Inflammatory macrophage treated with lipopolysaccharide for 1 hour (primary cell): ENCODE results near the gene AP3B1.

Experiments
- DNase-seq, 2 donors: peaks; one replicate each; pipeline ENCODE4 v3.0.0-alpha.2; 2020 to 2022

Gene AP3B1

DNA sequence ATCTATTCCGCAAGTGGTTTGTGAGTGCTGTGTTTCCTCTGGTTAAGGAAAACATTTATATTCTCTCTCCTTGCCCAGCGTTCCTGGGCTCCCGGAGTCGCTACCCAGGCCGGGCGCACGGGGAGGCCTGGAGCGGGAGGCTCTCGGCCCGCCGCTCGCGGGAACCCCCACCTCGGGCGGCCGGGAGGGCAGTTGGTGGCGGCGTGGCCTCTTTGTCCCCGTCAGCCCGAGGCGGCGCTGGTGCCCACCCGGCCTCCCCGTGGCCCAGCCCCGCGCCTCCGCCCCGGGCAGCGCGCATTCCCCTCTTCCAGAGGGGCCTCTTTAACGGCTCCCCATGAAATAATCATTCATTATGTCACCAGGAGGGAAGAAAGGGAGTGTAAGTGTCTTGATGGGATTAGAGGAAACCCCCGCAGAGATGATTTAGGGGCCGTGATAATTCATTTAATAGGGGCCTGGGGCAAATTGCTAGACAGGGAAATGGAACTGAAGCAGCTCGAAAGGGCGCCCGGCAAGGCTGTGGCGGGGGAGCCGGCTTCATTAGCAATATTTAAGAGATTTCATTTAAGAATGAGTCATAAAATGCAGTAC lies 336.5 kb downstream of the AP3B1 start:
- no peak for DNase-seq

DNA sequence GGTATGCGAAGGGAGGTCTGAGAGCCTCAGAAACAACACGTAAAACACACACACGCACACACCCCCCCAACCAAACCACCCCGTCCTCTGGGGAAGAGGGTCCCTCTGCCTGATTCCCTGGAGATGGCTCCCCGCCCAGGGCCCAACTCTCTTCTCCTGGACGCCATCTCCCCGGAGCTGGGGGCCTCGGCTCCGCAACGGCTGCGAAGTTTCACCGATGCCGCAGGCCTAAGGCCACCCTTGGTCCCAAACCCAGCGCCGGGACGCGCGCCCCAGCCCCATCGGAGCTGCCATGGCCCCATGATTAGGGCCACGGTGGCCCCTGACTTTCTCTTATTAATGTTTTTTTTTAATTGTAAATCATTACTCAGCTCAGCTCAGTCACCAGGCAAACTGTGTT lies 337.0 kb downstream of the AP3B1 start:
- DNase-seq, result no peak

DNA sequence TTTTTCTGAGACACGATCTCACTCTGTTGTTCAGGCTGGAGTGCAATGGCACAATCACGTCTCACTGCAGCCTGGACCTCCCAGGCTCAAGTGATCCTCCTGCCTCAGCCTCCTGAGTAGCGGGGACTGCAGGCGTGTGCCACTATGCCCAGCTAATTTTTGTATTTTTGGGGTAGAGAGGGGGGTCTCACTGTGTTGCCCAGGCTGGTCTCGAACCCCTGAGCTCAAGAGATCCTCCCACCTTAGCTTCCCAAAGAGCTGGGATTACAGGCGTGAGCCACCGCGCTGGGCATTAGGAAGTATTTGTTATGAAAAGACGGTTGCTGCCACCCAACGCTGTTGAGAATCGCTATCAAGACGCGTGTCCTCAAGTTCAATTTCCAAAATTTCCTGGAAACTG lies 337.4 kb downstream of the AP3B1 start:
- no peak for DNase-seq

DNA sequence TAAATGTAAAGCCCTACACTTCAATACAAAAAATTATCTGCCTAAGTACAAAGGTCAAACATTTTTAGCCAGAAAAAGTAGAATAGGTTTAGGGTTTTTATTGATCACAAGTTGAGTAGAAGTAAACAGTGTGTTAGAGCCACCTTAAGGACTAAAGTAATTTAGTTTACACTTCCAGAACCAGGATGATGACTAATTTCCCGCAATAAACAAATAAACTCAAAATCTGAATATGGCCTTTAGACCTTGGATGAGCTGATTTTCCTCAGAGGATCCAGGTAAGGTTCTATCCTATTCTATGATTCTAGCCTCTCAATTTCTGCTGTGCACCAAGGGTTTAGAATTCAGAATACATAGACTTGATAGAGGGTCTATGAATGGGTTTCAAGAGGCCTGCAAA lies 338.9 kb downstream of the AP3B1 start:
- DNase-seq, result no peak

DNA sequence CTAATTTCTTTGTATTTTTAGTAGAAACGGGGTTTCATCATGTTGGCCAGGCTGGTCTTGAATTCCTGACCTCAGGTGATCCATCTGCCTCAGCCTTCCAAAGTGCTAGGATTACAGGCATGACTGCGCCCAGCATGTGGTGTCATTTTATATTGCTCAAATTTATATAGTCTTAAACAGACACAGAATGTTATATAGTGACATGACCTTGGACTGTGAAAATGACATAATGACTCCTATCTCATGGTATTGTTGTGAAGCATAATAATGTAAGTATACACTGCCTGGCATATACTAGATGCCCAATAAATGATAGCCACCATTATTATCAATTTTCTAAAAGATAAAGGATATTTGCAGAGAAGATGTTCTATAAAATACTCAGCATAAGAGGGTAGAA lies 341.1 kb downstream of the AP3B1 start:
- DNase-seq, result no peak

DNA sequence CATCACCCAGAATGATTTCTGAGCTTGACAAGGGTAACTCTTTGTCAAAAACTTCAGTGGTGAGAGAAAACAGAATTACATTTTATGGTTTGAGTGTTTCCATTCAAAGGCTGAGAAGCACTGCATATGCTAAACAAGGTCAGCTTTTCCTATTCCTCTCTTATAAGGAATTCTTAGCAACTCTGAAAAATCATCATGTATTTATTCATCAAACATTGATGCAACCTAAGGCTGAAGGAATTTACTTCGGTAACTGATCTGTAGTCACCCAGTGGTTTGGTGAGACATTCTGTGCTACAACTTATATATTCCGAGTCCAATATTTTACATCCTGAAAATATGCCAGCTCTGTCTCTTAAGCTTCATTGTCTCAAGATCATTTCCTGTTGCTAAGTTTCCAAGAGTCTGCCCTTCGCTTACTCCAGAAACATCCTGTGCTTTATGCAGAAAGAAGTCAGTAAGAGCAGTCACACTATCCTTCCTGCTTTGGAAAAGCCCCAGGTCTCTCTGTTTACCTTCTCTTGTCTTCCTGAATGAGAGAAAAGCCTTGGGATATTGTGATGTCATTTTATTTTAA lies 341.8 kb downstream of the AP3B1 start:
- DNase-seq, result no peak
